HG02870 (cell line): ENCODE data around the gene SEMA4D.

Source experiments
- ATAC-seq: cut with Tn5 transposase; IDR thresholded peaks from one replicate; pipeline ENCODE4 v1.9.1; 2021; ENCODE audit warnings: mild to moderate bottlenecking, moderate library complexity; ENCODE audit not compliant: unreplicated experiment

SEMA4D gene

GRCh38 chr9:89446261-89446960 lies 51.5 kb downstream of the SEMA4D start:
- no peak for ATAC-seq

DNA sequence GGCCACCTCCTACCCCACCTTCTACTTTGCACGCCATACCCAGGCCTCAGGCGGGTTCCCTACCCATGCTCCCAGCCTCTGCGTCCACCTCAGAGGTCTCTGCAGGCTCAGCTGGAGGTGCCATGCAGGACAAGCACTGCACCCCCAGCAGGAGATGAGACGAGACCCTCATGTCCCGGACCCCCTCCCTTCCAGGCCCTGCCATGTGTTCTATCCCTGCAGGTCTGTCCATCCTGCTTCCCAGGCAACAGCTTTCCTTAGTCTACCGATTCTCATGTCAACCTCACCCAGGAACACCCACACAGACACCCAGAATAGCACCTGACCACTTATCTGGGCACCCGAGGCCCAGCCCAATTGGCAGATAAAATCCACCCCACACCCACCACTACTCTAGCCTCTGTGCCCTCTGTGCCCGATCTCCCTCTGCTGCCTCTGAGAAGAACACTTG lies 52.1 kb downstream of the SEMA4D start:
- no peak for ATAC-seq

DNA sequence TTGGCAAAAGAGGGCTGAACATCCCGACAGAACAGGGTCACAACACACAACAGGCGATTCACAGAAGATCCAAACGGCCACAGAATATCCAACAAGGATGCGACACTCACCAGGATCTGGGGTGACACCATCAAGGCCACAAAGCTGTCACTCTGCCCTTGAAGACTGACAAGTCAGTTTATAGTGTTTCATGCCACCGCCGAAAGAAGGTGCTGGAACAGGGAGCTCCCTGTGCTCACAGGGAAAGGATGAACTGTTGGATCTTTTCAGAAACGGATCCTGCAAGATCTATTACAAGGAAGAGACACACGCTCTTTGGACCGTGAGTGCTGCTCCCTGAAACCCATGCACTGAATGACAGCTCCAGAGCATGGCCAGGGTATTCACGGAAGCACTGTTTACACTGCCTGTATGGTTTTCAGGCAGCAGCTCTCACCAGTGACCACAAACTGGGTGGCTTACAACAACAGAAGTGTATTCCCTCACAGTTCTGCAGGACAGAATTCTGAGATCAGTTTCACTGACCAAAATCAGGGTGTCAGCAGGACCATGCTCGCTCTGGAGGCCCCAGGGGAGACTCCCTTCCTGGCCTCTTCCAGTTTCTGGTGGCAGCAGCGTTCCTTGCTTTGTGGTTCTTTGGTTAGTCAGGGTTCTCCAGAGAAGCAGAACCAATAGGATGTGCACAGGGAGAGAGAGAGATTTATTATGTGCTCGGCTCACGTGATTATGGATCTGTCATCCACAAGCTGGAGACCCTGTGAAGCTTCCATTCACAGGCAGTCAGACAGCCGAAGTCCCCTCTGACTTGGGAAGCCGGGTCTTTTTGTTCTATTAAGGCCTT lies 52.8 kb downstream of the SEMA4D start:
- no peak for ATAC-seq

GRCh38 chr9:89444274-89444673 lies 53.6 kb downstream of the SEMA4D start:
- ATAC-seq = no peak

- peak; percentile 32 for ATAC-seq
Observed at GRCh38 chr9:89442981-89443814, 54.7 kb downstream of the SEMA4D start.

- ATAC-seq = peak; percentile 42
Observed at GRCh38 chr9:89442501-89442978, 55.4 kb downstream of the SEMA4D start.

DNA sequence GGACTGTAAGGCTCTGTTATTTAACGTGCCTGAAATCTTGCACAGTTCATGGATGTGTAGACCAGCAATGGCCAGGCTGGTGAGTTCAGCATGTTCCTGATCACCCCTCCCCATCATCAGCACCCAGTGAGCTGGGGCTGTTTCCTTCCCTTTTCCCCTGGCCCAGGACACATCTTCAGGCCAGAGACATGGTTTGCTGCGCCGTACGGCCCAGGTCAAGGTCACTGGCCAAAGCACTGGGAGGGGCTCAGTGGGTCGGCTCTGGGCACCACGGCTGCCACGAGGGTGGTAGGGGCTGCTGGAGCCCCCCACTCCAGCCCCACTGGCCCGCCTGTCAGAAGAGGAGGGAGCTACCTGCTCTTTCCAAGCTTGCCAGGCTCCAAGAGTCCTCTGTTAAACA lies 55.9 kb downstream of the SEMA4D start:
- no peak for ATAC-seq

GRCh38 chr9:89441655-89441970 lies 56.3 kb downstream of the SEMA4D start:
- no peak for ATAC-seq

DNA sequence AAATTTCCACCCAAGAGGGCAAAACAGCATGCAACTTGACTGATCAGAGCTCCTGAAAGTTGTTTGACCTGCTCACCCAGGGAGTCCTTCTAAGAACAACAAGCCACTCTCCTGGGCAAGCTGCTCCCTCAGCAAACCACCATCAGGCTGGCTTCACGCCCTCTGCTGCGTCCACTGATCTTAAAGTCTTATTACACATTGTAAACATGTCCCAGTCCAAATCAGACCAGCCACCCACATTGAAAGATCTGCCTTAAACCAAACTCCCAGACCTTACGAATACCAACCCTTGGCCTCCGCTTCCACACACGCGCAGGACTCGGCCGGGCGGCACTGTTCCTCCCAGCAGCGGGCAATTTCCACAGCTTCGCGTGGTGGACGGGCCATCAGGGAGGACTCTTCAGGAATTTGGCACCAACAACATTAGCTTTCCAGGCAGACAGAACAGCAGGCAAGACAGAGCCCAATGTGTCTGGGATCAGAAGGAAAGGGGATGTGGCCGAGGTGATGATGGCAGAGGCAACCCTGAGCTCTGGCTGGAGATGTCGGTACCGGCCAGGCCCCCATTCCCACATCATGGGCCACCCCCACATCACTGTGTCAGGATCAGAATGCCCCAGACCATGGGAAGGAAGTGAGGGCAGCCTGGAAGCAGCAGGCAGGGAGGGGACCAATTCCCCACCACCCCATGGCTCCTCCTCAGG lies 56.8 kb downstream of the SEMA4D start:
- no peak for ATAC-seq

- ATAC-seq = no peak
Observed at GRCh38 chr9:89440548-89440947, 57.4 kb downstream of the SEMA4D start.

DNA sequence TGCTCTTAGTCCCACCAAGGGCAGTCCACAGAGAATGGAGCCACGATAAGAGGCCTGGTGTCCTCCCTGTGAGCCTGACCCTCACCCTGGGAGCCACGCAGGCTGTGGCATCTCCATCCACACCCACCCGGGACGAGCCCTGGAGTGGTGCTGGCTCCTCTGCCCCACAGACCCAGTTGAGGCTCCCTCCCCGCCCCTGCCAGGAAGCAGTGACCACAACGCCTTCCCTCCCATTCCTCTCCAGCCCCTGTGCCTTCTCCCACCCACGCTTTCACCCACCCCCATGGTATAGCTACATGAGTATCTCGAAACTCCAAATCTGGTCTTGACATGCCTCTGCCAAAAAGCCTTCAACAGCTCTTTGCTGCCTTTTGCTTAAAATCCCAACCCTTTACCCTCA lies 57.9 kb downstream of the SEMA4D start:
- ATAC-seq = no peak

DNA sequence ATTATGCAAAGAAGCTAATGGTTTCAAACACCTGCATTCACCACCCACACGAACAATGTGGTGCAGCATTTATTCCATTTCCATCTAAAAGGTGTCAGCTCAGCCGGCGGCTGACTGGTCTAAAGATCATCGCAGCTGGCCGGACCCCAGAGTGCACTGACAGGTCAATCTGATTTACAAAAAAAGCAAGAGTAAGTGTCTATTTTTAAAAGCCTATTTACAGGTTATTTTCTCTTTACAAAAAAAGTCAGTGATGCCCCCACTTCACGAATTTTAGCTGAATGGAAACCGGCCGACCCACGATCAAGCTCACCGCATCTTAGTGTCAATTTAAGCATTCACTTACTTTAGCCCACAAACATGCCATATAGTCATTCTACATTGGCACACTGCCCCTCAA lies 58.3 kb downstream of the SEMA4D start:
- no peak for ATAC-seq

DNA sequence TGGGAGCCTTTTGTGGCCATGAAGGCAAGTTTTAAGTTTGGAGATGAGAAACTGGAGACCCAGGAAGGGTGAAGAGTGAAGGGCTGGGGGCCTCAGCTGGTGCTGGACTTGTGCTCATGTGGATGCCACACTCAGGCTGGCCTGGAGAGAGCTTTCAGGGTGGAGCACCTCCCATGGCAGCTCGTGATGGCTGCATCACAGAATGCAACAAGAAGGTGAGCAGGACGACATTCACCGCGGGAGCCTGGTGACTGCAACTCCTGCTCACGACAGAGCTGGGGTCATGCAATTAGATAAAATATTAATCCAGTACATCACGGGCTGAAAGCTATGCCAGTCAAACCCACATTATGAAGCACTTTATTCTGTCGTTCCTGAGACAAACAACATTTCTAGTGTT lies 59.7 kb downstream of the SEMA4D start:
- no peak for ATAC-seq

DNA sequence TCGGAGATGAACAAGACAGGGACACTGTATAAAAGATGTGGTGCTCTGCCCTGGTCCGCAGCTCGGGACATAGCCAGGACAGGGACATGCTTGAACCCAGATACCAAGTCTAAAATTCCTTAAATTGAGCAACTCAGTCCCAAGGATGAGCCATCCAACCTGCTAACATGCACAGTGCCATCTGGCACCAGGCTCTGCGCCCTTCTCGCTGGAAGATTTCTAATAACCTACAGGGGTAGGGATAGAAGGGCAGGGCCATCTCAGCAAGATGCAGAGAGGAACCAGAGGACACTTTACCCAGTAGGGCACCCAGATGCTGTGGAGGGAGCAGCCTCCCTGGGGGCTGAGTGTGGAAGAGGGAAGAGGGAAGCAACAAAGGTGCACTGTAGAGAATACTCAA lies 60.1 kb downstream of the SEMA4D start:
- no peak for ATAC-seq

DNA sequence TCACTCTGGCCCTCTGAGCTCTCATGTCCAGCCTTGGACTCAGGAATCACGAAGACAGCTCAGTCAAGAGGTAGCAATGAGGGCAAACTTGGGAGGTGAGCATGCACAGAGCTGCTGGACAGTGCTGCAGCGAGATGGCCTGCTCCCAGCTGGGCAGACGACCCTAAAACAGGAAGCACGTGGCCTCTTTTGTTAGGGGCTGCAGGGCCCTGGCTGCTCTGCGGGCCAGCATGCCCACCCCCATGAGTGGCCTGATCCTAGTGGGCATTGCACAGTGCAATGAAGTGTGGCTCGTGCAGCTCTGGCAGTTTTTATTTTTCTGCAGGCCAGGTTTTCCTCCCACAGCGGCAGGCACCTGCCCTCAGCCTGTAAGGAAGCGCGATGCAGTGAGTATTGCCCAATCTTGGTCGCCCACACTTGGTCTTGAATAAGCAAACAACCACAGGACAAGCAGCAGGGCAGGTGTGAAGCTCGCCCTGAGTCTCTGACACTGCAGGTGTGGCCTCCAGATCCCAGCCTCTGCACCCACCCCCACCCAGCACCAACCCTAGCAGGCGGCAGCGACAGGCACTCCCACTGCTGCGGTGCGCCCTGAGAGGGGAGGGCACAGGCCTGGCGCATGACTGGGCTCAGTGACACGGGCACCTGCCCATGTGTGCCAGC lies 60.8 kb downstream of the SEMA4D start:
- ATAC-seq = no peak

DNA sequence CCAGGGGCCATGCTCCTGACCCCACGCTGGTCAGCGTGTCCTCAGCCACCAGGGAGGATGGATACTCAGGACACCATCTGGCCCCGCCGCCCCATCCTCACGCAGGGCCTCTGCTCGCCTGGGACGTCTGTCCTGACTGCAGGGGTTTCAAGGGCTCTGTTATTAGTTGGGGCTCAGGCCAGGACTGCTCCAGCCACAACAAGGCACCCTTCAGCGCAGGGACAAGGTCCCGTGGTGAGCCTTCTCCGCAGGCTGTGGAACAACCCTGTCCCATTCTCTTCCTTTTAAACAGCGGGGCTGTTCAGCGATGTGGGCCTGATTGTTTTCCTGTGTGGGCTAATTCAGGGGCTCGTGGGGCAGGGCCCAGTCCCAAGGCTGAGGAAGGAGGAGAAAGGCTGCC lies 61.6 kb downstream of the SEMA4D start:
- ATAC-seq = no peak

DNA sequence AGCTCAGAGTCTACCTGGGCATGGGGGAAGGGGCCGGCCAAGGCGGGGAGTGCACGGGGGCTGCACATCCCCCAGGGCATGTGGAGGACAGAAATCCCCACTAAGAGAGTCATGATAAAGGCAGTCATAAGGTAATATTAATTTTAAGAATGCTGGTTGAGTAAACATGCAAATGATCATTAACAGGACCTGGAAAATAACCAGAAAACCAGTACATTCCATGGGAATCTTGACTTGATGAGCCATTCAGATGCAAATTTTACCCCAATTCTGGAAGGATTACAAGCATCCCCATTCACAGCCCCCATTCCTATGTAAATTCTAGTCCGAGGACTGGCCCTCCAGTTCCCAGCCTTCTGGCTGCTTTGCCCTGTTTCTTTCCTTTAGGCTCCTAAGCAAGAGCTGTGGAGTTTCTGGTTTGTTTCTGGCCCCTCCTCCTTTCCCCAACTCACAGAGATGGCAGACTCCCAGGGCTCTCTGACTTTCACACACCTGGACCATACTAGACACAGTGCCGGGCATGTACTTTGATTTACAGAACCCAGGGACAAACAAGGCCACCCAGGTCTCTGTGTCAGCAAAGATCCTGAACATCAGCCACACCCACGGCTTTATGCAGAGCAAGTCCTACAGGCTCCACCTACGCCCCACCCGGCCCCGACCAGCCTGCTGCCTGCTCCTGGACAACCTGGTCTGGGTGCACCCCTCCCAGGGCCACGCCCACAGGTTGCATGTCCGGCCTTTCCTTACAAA lies 62.7 kb downstream of the SEMA4D start:
- no peak for ATAC-seq

GRCh38 chr9:89434636-89435035 lies 63.3 kb downstream of the SEMA4D start:
- ATAC-seq = no peak

DNA sequence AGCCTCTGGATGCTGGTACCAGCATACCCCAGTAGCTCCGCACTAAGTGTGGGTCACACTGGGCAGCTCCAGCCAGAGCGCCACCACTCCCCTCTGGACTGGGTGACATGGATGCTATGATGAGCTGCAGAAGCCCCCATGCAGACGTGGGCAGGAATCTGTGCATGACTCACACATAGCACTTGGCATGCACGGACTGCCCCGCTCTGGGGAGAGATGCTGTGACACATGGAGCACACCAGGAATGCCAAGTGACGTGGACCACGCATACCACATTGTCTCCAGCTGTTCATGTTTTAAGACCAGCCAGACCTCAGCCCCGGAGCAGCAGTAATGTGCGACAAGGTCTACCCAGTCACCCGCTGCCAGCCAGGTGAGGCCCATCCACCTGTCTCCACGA lies 64.1 kb downstream of the SEMA4D start:
- ATAC-seq = no peak
